Esophagus muscularis mucosa (tissue), 4 donors: ENCODE measurements around the gene HLX. TPM values are rescaled to one million over a fixed set of nuclear protein-coding genes. Genes with fewer than 3 reads are reported as not detected.

Experiments used
- DNase-seq: peaks from one replicate; pipeline ENCODE4 v3.0.0-alpha.2; 2017; ENCODE audit errors: extremely low spot score
- H3K27ac ChIP-seq, 4 donors: fragments of 200-600 bp; sonication (generic); replicated peaks in 1 of 4; 1 replicate in 3 of 4; 2 replicates in 1 of 4; pipeline ENCODE4 v1.5.1; 2016 to 2019; ENCODE audit warnings: mild to moderate bottlenecking in 1 of 4
- H3K27me3 ChIP-seq, 4 donors: fragments of 200-600 bp; sonication (generic); one replicate each; pipeline versions ENCODE4 v1.5.1 to v1.6.0; 2016 to 2019
- H3K36me3 ChIP-seq, 4 donors: fragments of 200-600 bp; sonication (generic); one replicate each; pipeline ENCODE4 v1.5.1; 2016 to 2019
- H3K4me1 ChIP-seq, 4 donors: fragments of 200-600 bp; sonication (generic); one replicate each; pipeline ENCODE4 v1.5.1; 2016 to 2019
- H3K4me3 ChIP-seq, 4 donors: fragments of 200-600 bp; sonication (generic); 1 replicate in 2 of 4; 2 replicates in 2 of 4; pipeline ENCODE4 v1.5.1; 2016 to 2019; ENCODE audit warnings: mild to moderate bottlenecking in 4 of 4, moderate library complexity in 1 of 4
- H3K9me3 ChIP-seq, 4 donors: fragments of 200-600 bp; sonication (generic); 1 replicate in 3 of 4; 2 replicates in 1 of 4; pipeline ENCODE4 v1.5.1; 2016 to 2019
- CTCF ChIP-seq, 3 experiments: fragments of 200-600 bp in 2 of 3; fragments of 450-650 bp in 1 of 3; sonication (generic) in 2 of 3; IDR thresholded peaks; one replicate each; pipeline ENCODE4 v1.5.1; 2017 to 2019; ENCODE audit warnings: antibody characterized with exemption in 3 of 3, mild to moderate bottlenecking in 2 of 3, moderate library complexity in 1 of 3
- EP300 ChIP-seq: sonication (generic); formaldehyde crosslinking; IDR thresholded peaks from one replicate; pipeline ENCODE4 v1.6.1; 2017; ENCODE audit warnings: antibody characterized with exemption
- POLR2A ChIP-seq: fragments of 450-650 bp; IDR thresholded peaks from one replicate; pipeline ENCODE4 v1.6.1; 2017; ENCODE audit warnings: antibody characterized with exemption, moderate library complexity, mild to moderate bottlenecking, low read depth
- POLR2AphosphoS5 ChIP-seq, 2 donors: sonication (generic); formaldehyde crosslinking; IDR thresholded peaks; one replicate each; pipeline ENCODE4 v1.6.1; 2017; ENCODE audit warnings: antibody characterized with exemption in 2 of 2
- WGBS: methylation state at CpG from one replicate; pipeline ENCODE4 v1.1.5; 2018; 5-methylcytosine and 5-hydroxymethylcytosine counted together
- intact Hi-C: fragments of 100-400 bp; cut with DNase I; formaldehyde crosslinking; loops from one replicate; pipeline ENCODE4 v1.15.1; 2023
- total RNA-seq, 4 donors: library from RNA; depleted of rRNA; stranded (reverse); fragments of >200 nt; gene quantifications; one replicate each; pipeline versions ENCODE4 v1.1.0 to v1.2.1, GENCODE V29; 2016

Gene HLX
- total RNA-seq, 4 donors from 2014 or later: 8.7 to 27.3 (median 16.1) TPM

DNA sequence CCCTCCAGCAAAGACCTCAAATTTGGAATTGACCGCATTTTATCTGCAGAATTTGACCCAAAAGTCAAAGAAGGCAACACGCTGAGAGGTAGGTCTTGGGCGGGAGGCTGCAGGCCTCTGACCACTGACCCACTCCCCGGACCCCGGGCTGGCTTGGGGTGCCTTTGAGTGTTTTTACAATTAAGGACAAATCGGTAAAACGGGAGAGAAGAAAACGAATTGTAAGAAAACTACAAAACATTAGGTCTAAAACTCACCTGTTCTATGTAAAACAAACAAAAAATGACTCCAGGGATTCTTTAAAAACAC, 1.1 kb downstream of the HLX start:
- peak overlapping the region; percentile 73 to 99 (median 91) for H3K4me3 ChIP-seq
- no peak for TF ChIP-seq EP300
- TF ChIP-seq POLR2A: no peak
- no peak for TF ChIP-seq CTCF (IDR thresholded peaks at IDR 0.05)
- no peak for TF ChIP-seq POLR2AphosphoS5 (IDR thresholded peaks at IDR 0.05)
- intact Hi-C loops: no loop called here
- DNase-seq: peak; percentile 86
- H3K27me3 ChIP-seq: no peaks in the 10 kb centered on the region
- H3K36me3 ChIP-seq: peaks cover 14 to 37% (median 33%) of the 10 kb centered on the region in 4 donors
- H3K9me3 ChIP-seq: no peaks in the 10 kb centered on the region
- peaks cover 45 to 54% (median 46%) of the 10 kb centered on the region in 4 donors for H3K4me1 ChIP-seq
- 25% methylated on average over 8 of the region's 8 CpGs for WGBS
- H3K27ac ChIP-seq: peak overlapping the region; percentile 90 to 99 (median 96)

DNA sequence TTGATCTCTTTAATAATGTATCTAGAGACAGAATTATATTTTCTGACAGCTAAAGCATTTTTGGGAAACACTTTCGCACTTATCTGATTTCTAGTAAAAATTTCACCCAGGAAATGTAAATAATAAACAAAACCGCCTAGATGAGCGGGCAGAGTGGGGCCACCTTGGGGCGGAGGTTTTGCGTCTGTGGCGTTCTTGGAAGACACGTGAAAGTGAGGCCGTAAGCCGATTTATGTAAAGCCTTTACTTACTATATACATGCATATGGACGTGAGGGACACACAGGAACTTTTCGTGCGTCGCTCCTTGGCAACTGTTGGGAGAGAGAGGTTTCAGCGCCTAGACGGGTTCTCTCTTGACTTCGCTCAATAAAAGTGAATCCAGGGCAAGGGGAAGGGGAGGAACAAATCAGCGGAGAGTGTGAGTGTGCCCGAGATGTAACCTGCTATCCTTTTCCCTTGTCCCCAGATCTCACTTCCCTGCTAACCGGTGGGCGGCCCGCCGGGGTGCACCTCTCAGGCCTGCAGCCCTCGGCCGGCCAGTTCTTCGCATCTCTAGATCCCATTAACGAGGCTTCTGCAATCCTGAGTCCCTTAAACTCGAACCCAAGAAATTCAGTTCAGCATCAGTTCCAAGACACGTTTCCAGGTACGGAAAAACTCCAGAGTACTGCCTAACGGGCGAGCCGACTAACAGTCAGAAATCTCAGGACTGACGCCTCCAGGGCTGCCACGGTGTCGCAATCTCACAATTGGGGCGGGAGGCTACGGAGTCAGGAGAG, 1.7 kb downstream of the HLX start:
- Histone ChIP-seq H3K4me3 (peak overlapping the region; percentile 73 to 99 (median 91)), H3K4me1 (peaks cover 42 to 52% (median 45%) of the 10 kb centered on the region in 4 donors), H3K27me3 (no peaks in the 10 kb centered on the region), H3K36me3 (peaks cover 14 to 43% (median 38%) of the 10 kb centered on the region in 4 donors), H3K9me3 (no peaks in the 10 kb centered on the region), H3K27ac (peak overlapping the region; percentile 90 to 99 (median 96))
- WGBS: 74% methylated on average over 36 of the region's 37 CpGs
- intact Hi-C loops: no loop called here
- TF ChIP-seq POLR2A (no peak), POLR2AphosphoS5 (IDR thresholded peaks at IDR 0.05) (peak; percentile 55 to 75), CTCF (IDR thresholded peaks at IDR 0.05) (no peak)
- DNase-seq: peak; percentile 90

DNA sequence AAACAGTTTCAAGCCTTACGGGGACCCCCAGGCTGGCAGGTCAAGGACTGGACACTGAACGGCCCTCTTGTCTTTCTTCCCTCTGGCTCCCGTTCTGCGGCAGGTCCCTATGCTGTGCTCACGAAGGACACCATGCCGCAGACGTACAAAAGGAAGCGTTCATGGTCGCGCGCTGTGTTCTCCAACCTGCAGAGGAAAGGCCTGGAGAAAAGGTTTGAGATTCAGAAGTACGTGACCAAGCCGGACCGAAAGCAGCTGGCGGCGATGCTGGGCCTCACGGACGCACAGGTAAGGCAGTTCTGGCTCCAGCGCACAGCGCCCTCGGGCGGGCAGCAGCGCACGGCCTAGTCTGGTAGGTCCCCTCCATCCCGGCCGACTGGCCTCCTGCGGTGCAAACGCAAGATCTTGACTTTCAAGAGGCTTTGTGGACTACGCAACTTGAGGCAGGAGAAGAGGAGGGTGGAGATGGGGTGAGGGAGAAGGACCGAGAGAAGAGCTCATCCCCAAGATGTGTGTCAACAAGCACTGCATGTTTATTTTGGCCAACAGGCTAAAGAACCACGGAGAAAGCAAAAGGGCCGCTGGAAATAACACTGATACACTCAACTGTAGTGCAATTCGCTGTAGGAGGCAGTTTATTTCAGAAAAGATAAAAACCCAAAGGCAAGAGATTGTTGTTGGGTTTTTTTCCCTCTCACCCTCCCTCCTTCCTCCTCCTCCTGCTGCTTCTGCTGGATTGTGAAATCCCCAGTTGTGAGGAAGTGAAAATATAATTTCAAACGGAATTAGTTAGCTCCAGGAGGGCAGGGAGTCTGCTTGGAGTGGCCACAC, 3.0 kb downstream of the HLX start:
- WGBS: 86% methylated on average over 34 of the region's 34 CpGs
- peak; percentile 90 for DNase-seq
- intact Hi-C loops: no loop called here
- Histone ChIP-seq H3K4me1 (peaks cover 37 to 49% (median 46%) of the 10 kb centered on the region in 4 donors), H3K9me3 (no peaks in the 10 kb centered on the region), H3K4me3 (peak overlapping the region; percentile 73 to 99 (median 91)), H3K27me3 (peaks cover 0 to 11% (median 0%) of the 10 kb centered on the region in 4 donors), H3K27ac (peak overlapping the region; percentile 30 to 97 (median 64)), H3K36me3 (peaks cover 14 to 49% (median 38%) of the 10 kb centered on the region in 4 donors)
- TF ChIP-seq CTCF (IDR thresholded peaks at IDR 0.05): peak in 1 of 3 experiments; percentile 6
- TF ChIP-seq POLR2AphosphoS5 (IDR thresholded peaks at IDR 0.05): peak; percentile 17 to 36
- no peak for TF ChIP-seq POLR2A

DNA sequence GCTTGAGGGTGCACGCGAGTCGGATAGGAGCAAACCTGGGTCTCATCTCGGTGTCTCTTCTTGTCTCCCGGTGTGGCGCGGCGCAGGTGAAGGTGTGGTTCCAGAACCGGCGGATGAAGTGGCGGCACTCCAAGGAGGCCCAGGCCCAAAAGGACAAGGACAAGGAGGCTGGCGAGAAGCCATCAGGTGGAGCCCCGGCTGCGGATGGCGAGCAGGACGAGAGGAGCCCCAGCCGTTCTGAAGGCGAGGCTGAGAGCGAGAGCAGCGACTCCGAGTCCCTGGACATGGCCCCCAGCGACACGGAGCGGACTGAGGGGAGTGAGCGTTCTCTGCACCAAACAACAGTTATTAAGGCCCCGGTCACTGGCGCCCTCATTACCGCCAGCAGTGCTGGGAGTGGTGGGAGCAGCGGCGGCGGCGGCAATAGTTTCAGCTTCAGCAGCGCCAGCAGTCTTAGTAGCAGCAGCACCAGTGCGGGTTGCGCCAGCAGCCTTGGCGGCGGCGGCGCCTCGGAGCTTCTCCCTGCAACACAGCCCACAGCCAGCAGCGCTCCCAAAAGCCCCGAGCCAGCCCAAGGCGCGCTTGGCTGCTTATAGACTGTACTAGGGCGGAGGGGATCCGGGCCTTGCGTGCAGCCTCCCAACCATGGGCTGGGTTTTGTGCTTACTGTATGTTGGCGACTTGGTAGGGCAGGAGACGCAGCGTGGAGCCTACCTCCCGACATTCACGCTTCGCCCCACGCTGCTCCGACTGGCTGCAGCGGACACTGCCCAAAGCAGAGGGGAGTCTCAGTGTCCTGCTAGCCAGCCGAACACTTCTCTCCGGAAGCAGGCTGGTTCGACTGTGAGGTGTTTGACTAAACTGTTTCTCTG, 5.1 kb downstream of the HLX start:
- TF ChIP-seq CTCF (IDR thresholded peaks at IDR 0.05): no peak
- Histone ChIP-seq H3K27me3 (peaks cover 0 to 32% (median 6%) of the 10 kb centered on the region in 4 donors), H3K27ac (no peak overlapping the region), H3K36me3 (peaks cover 14 to 49% (median 38%) of the 10 kb centered on the region in 4 donors), H3K9me3 (no peaks in the 10 kb centered on the region), H3K4me3 (no peak overlapping the region), H3K4me1 (peaks cover 29 to 47% (median 41%) of the 10 kb centered on the region in 4 donors)
- intact Hi-C loops: no loop called here
- DNase-seq: peak; percentile 88
- WGBS: 86% methylated on average over 48 of the region's 59 CpGs
